Bronchial epithelial cell (primary cell): ENCODE data around the gene HDAC4. TPM values are rescaled to one million over a fixed set of nuclear protein-coding genes. Genes with fewer than 3 reads are reported as not detected.

Source experiments
- DNase-seq: peaks from one replicate; pipeline ENCODE4 v3.0.0-alpha.2; 2010; ENCODE audit warnings: low read depth
- FAIRE-seq: peaks from 2 replicates; lab custom pipeline; 2011; peaks lifted over from hg19 to GRCh38; lab: Jason Lieb, UNC
- H3K27me3 ChIP-seq: 2 replicates; pipeline ENCODE4 v1.5.1; 2011; ENCODE audit warnings: low read length; ENCODE audit not compliant: control insufficient read depth, insufficient read depth
- H3K36me3 ChIP-seq: 2 replicates; pipeline ENCODE4 v1.5.1; 2011; ENCODE audit warnings: low read length; ENCODE audit not compliant: control insufficient read depth, insufficient read depth
- H3K4me3 ChIP-seq: 2 replicates; pipeline ENCODE4 v1.5.1; 2011; ENCODE audit warnings: mild to moderate bottlenecking, low read depth, low read length, control low read depth
- total RNA-seq: library from RNA; depleted of rRNA; stranded (reverse); fragments of >200 nt; gene quantifications from 2 replicates; pipeline ENCODE4 v1.2.1, GENCODE V29; 2014
- TF ChIP-seq, protein P1 (sequence below): IDR thresholded peaks from 2 replicates; pipeline ENCODE4 v1.5.1; 2011; ENCODE audit warnings: mild to moderate bottlenecking, moderate library complexity, low read length, control low read depth, inconsistent platforms; ENCODE audit not compliant: insufficient read depth, severe bottlenecking

The HDAC4 gene
- total RNA-seq, 1 donor from 2014 or later = 5.3 TPM

DNA sequence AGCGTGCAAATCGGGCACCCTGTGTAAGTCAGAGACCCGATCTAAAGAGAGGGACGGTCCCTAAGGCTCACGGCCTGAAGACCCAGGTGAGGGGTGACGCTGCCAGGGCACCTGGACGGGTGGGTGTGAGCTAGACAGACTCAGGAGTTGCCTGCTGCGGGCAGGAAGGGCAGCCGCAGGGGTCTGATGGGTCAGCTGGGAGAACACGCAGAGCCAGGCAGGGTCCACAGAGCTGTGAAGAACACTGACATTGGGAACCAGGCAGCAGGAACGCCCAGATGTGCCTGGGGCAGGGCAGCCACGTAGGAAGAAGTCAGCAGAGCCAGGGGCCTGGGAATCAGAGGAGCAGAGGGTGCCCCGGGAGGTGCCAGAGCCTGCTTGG lies 25.9 kb downstream of the HDAC4 start:
- Histone ChIP-seq H3K27me3 (no peaks in the 10 kb centered on the region), H3K4me3 (no peak overlapping the region), H3K36me3 (peaks cover 1% of the 10 kb centered on the region)
- TF ChIP-seq, protein P1, sequence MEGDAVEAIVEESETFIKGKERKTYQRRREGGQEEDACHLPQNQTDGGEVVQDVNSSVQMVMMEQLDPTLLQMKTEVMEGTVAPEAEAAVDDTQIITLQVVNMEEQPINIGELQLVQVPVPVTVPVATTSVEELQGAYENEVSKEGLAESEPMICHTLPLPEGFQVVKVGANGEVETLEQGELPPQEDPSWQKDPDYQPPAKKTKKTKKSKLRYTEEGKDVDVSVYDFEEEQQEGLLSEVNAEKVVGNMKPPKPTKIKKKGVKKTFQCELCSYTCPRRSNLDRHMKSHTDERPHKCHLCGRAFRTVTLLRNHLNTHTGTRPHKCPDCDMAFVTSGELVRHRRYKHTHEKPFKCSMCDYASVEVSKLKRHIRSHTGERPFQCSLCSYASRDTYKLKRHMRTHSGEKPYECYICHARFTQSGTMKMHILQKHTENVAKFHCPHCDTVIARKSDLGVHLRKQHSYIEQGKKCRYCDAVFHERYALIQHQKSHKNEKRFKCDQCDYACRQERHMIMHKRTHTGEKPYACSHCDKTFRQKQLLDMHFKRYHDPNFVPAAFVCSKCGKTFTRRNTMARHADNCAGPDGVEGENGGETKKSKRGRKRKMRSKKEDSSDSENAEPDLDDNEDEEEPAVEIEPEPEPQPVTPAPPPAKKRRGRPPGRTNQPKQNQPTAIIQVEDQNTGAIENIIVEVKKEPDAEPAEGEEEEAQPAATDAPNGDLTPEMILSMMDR = no peak
- DNase-seq = no peak
- FAIRE-seq = no peak

DNA sequence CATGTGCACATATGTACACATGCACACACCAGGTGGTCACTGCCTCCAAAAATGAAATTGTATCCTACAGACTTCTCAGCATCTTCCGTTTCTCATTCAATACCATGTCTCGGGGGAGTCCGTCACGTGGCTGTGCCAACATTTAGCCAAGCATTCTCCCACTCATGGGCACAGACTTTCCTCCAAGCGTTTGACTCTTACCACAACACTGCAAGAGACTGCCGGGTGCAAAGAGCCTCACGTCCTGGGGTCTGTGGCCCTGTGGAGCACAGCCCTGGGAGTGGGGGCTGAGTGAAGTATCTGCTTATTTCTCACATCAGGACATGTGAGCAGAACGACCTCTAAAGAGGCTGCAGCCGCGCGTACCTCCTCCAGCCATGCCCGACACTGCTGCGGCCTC lies 28.0 kb downstream of the HDAC4 start:
- peak; percentile 90 for FAIRE-seq
- Histone ChIP-seq H3K36me3 (no peaks in the 10 kb centered on the region), H3K4me3 (no peak overlapping the region), H3K27me3 (no peaks in the 10 kb centered on the region)
- no peak for DNase-seq
- TF ChIP-seq, protein P1 = no peak

DNA sequence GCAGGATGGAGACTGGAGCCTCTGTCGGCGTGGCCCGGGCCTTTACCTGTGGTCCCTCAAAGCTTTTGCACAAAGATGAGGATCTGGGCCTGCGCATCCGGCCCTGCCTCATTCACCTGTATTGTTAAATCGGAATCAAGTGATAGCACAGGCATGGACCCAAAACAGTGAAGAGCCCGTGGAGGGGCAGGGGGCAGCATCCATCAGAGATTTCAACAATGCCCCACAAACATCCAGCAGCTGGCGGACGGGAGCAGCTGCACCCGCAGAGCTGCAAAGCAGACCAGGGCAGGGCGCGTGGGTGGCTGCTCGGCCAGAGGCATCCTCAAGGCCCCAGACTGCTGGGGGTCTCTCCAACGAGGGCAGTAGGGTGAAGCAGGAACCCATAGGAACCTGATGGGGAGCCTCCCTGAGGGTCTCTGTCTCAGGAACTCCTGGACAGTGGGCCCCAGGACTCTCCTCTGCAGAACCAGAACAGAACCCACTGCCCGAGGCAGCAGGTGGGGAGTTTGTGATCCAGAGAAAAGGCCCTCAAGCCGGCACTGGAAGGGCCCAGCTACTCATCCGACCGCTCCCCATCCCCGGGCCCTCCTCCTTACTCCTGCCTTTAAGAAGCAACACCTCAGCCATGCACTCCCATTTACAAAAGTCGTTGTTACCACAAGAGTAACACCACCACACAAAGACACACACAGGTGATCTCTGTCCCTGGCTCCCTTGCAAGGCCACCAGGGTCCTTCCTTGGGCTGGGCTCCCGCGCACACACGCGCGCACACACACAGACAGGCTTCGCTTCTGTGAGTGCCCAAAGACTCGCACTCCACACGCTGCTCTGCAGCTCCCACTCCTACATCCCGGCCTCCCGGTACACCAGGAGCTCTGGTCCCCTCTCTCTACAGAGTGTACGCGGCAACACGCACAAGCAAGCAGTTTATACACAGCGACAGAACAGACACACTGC lies 28.8 kb downstream of the HDAC4 start:
- DNase-seq (no peak), FAIRE-seq (no peak)
- TF ChIP-seq, protein P1 = no peak
- no peaks in the 10 kb centered on the region for H3K27me3 ChIP-seq
- H3K36me3 ChIP-seq = no peaks in the 10 kb centered on the region
- H3K4me3 ChIP-seq = no peak overlapping the region

DNA sequence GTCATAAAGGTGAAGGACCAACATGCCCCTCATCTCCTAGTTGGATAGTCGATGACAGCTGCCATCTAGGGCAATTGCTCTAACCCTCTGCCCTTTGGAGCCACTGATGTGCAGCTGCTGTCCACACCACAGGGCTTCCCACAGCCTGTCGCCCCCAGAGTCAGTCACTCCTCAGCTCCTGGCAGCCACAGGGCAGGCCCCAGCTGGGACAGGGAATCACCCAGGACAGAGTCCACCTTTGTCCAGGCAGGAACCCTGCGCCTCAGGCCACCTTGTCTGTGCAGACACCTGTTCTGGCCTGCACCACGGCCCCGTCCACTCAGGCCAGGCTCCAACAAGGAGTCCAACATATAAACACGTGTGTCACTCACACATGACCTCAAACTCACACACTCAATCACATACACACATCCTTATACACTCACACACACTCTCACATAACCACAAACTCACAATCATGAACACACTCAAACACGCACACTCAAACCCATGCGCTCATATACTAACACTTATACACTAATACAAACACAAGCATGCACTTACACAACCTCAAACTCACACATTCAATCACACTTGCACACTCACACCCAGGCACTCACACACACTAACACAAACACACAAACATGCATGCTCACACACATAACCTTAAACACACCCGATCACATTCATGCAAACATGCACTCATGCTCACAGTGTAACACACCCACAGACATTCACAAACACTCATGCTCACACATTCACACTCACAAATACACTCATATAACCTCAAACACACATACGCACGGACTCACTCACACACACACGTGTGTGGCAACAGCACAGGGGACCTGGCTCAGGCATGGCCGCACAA lies 29.7 kb downstream of the HDAC4 start:
- DNase-seq (no peak), FAIRE-seq (peak; percentile 81)
- H3K4me3 ChIP-seq = no peak overlapping the region
- TF ChIP-seq, protein P1 = no peak
- H3K36me3 ChIP-seq = no peaks in the 10 kb centered on the region
- H3K27me3 ChIP-seq = no peaks in the 10 kb centered on the region

DNA sequence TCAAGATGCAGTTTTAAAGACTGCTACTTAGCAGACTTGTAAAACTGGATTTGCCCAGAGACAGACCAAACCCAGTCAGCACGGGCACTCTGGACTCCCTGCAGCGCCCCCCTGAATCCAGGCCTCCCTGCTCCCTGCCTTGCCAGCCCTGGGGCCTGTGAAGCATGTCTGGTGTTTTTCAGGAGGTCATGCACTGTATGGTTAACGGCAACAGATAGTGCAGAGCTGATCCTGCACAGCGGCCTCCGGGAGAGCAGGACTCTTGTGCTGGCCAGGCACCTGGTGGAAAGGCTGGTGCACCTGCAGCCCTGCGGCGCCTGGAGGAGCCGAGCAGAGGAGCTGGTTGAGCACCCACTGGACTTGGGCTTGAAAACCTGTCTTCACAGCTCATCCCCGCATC lies 30.4 kb downstream of the HDAC4 start:
- no peak for FAIRE-seq

More for the DNA sequence above, 30.4 kb downstream of the HDAC4 start:
- H3K27me3 ChIP-seq = no peaks in the 10 kb centered on the region
- no peaks in the 10 kb centered on the region for H3K36me3 ChIP-seq
- DNase-seq = no peak
- no peak overlapping the region for H3K4me3 ChIP-seq
- TF ChIP-seq, protein P1 = no peak
